AG04449 (cell line): ENCODE results near the gene SLC12A4.
"Not testable (repeated sequence)": the region's sequence is repeated elsewhere in the genome, so short reads cannot be mapped to it uniquely, and the experiment has no call there.

Source experiments
- CTCF ChIA-PET: fragments of 350-600 bp; formaldehyde crosslinking; extraction: SDS; loops from one replicate; lab custom pipeline; 2021; ENCODE audit warnings: antibody characterized with exemption; lab: Yijun Ruan, JAX
- POLR2A ChIA-PET: fragments of 400-600, 350-600 bp; formaldehyde crosslinking; extraction: SDS; loops from one replicate; lab custom pipeline; 2020; ENCODE audit warnings: antibody characterized with exemption, inconsistent platforms; lab: Yijun Ruan, JAX
- DNase-seq: peaks from one replicate; pipeline ENCODE4 v3.0.0-alpha.2; 2010; ENCODE audit warnings: low read depth, low spot score
- H3K4me3 ChIP-seq: 2 replicates; pipeline ENCODE4 v1.5.1; 2011; ENCODE audit warnings: low read depth, mild to moderate bottlenecking, control low read depth, low read length
- CTCF ChIP-seq: IDR thresholded peaks from one replicate; pipeline ENCODE4 v1.5.1; 2011; ENCODE audit warnings: mild to moderate bottlenecking, moderate library complexity, low read length, control low read depth, inconsistent platforms; ENCODE audit not compliant: insufficient read depth; ENCODE audit errors: missing control alignments

SLC12A4 gene

DNA sequence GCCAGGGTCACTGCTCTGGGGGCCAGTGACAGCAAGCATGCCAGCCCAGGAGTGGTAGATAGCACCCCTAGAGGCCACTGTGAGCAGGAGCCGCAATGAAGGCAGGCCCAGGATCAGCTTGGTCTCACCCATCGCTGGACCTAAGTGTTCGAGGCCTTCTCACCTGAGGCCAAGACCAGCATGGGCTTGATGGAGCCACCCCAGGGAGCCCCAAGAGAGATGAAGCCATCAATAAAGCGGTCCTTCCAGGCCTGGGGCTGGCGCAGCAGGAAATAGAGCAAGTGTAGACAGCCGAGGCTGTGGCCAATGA, 26.3 kb downstream of the SLC12A4 start:
- peak; percentile 73 for TF ChIP-seq CTCF
- ChIA-PET CTCF (interaction anchor here (0.7 to 4.3 kb wide), 17 partner anchors 9 to 422 kb away, joined by 3 to 34 read pairs (median 4); partner anchors contain the start of gene NRN1L), POLR2A (no interaction called here)
- no peak overlapping the region for H3K4me3 ChIP-seq
- no peak for DNase-seq

DNA sequence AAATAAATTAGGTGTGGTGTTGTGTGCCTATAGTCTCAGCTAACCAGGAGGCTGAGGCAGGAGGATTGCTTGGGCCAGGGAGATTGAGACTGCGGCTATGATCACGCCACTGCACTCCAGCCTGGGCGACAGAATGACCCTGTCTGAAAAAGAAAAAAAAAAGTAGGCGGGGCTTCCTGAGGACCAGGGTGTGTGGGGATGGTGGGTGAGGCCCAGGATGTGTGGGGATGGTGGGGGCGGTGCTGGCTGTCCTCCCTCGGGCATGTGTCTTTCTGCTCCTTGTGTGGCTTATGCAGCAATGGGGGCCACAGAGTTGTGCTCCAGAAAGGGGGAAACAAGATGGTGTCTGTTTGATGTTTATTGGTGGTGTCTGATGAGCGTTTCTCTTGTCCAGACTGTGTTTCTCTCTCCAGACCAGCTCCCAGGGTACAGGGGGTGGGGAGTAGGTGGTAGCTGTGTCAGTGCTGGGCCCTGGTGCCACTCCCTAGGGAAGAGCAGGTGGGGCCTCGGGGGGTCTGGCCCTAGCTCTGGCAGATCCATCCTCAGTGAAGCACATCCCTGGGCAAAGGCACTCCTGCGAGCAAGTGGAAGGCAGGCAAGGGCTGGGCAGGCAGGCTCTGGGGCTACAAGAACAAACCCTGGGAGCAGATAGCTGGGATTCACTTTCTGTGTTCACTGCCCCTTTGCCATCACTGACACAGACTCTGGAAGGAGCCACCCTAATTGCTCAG, 26.8 kb downstream of the SLC12A4 start:
- no peak for TF ChIP-seq CTCF
- CTCF ChIA-PET: interaction anchor here (0.7 to 4.3 kb wide), 19 partner anchors 8 to 421 kb away, joined by 3 to 34 read pairs (median 4); partner anchors contain the start of gene NRN1L
- no peak overlapping the region for H3K4me3 ChIP-seq
- POLR2A ChIA-PET: interaction anchor here (0.8 kb wide), 1 partner anchor 8 kb away, joined by 4 read pairs; no protein-coding TSS in a partner anchor
- no peak for DNase-seq

DNA sequence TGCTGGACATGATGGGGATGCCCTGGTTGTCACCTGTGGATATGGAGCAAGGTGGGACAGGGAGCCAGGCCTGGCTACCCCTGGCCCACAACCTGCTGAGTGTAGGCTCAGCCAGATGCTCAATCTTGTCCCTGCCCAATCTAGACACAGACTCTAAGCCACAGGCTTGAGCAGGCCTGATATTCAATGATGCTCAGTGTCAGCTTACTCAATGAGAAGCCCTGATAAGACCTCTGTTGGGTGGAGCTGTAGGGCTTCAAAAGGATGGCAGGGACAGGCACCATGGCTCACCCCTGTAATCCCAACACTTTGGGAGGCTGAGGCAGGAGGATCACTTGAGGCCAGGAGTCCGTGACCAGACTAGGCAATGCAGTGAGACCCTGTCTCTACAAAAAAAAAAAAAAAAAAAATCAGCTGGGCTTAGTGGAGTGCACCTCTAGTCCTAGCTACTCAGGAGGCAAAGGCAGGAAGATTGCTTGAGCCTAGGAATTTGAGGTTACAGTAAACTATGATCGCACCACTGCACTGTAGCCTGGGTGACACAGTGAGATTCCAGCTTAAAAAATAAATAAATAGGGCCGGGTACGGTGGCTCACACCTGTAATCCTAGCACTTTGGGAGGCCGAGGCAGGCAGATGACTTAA, 27.9 kb downstream of the SLC12A4 start:
- ChIA-PET POLR2A (interaction anchor here (0.8 kb wide), 2 partner anchors 9 to 11 kb away, joined by 3 to 4 read pairs; no protein-coding TSS in a partner anchor), CTCF (interaction anchor here (0.7 to 4.3 kb wide), 11 partner anchors 8 to 272 kb away, joined by 3 to 34 read pairs (median 9); partner anchors contain the start of gene NRN1L)
- TF ChIP-seq CTCF: no peak
- no peak overlapping the region for H3K4me3 ChIP-seq
- DNase-seq: no peak

DNA sequence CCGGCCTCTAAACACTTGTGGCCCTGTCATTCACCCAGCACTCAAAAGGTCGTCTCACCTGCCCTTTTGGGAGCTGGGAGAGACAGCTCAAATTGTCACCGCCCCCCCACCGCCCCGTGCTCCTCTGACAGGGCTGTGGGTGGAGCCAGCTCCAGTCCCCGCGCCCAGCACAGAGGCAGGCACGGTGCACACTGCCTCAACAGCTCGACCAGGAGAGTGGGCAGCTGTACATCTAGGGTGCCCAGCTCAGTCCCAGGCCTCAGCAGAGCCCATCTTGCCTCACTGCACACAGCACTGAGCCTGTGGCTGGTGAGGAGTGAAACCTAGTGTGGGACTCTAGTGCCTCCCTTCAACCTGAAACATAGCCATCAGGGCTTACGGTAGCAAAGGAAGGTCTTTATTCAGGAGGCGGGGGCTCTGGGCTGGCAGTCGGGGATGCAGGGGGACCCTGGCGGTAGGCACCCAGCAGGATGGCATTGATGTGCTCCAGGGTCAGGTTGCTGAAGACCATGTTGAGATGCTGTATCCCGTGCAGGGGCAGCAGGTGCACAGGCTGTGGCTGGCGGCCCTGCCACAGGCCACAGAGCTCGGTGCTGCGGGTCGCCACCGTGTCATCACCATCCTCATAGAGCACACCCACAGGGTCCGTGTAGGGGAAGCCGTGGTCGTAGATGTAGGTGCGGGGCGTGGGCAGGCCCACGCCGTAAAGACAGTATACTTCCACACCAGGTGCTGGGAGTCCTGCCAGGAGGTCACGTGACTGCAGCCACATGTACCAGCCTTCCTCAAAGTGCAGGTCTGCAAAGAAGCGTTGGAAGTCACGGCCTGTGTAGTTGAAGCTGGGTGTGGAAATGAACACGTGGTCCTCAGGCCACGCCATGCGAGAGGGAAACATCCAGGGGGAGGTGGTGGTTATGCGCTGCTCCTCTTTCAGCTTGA, 28.7 kb downstream of the SLC12A4 start:
- POLR2A ChIA-PET: interaction anchor here (1.1 kb wide), 1 partner anchor 8 kb away, joined by 3 read pairs; no protein-coding TSS in a partner anchor
- no peak for DNase-seq
- CTCF ChIA-PET: interaction anchor here (0.7 to 4.3 kb wide), 8 partner anchors 7 to 272 kb away, joined by 3 to 34 read pairs (median 9); partner anchors contain the start of gene NRN1L
- no peak overlapping the region for H3K4me3 ChIP-seq
- TF ChIP-seq CTCF: no peak

DNA sequence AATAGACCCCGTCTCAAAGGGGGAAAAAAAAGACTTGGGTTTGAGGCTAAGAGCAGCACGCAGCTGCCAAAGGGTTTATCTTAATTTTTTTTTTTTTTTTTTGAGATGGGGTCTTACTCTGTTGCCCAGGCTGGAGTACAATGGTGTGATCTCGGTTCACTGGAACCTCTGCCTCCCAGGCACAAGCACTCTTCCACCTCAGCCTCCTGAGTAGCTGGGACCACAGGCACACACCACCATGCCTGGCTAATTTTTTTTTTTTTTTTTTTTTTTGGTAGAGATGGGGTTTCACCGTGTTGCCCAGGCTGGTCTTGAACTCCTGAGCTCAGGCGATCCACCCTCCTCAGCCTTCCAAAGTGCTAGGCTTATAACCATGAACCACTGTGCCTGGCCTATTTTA, 30.7 kb downstream of the SLC12A4 start:
- ChIA-PET POLR2A (interaction anchor here (0.8 kb wide), 1 partner anchor 10 kb away, joined by 6 read pairs; no protein-coding TSS in a partner anchor), CTCF (interaction anchor here (1.2 to 16.7 kb wide), 3 partner anchors 9 to 122 kb away, joined by 3 to 227 read pairs (median 6); no protein-coding TSS in a partner anchor)
- DNase-seq, H3K4me3 ChIP-seq: not testable (repeated sequence)

DNA sequence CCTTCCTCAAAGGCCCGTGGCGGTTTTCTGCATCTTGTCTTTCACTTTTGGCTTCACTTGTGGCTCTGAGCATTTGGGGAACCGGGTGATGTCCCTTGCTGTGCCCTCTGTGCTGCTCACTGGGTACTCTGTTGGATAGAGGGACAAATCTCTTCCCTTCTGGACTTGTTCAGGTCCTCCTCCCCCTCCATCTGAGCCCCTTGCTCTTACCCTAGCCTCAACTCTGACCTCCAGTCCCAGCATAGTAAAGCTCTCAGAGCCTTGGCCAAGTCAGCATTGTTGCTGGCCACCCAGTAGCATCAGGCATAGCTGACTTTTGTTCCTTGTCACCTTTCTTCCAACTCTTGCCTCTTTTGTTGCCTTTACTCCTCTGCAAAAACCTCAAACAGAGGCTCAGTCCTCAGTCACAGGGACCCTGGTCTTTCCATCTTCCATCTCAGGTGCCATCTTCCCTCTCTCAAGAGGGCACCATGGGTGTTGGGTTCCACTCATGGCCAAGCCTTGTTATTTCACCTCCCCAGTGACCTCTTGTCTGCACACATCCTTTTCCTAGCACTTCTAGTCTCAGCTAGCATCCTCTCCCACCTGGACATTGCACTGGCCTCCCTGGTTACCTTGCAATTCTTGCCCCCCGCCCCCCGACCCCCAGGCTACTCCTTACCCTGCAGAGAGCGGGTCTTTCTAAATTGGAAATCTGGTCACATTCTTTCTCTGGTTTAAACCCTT, 31.4 kb downstream of the SLC12A4 start:
- no peak for TF ChIP-seq CTCF
- peak overlapping the region; percentile 100 for H3K4me3 ChIP-seq
- ChIA-PET CTCF (interaction anchor here (0.9 to 16.7 kb wide), 7 partner anchors 9 to 416 kb away, joined by 3 to 227 read pairs (median 6); partner anchors contain the start of gene NRN1L), POLR2A (interaction anchor here (0.8 to 1.8 kb wide), 3 partner anchors 11 to 23 kb away, joined by 3 to 11 read pairs (median 6); no protein-coding TSS in a partner anchor)
- no peak for DNase-seq
